GM12865 (cell line): ENCODE results near the gene HIRA.
A peak's percentile ranks its signal among the peaks of the same experiment; 100 is the strongest.

Source experiments
- DNase-seq: peaks from one replicate; pipeline ENCODE4 v3.0.0; 2010; ENCODE audit warnings: low read depth
- H3K4me3 ChIP-seq: 2 replicates; pipeline ENCODE4 v1.5.1; 2011; ENCODE audit warnings: mild to moderate bottlenecking, low read depth, low read length, control low read depth
- TF ChIP-seq, protein P1 (sequence below): IDR thresholded peaks from 2 replicates; pipeline ENCODE4 v1.5.1; 2011; ENCODE audit warnings: low read length, control low read depth, low read depth, inconsistent platforms; ENCODE audit not compliant: insufficient read depth; ENCODE audit errors: missing control alignments

HIRA gene

DNA sequence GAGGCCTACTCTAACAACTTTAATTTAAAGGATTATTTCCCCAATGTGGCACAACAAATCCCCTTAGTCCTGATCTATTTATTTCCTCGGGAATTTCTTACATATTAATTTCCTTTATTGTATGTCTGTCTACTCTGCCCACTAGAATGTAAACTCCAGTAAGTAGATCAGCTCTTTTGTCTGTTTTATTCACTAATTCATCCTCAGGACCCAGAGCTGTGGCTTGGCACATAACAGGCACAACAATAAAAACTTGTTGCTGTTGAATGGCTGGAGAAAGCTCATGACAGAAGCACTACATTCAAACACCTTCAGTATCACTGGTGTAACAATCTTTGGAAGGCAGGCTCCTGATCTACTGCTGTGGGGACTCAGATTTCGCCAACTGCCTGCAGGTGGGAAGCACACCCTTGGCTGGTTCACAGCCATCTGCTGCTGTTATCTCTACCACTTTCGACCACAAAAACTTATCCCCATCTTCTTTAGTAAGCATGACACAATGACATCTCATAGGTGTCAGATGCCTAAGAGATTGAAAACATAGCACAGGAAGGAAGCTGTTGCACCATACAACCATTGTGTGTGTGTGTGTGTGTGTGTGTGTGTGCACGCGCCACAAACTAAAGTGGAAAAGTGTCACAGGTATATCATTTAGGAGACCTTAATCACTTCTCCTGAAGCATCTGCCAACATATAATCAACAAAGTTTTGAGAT, 11.9 kb downstream of the HIRA start:
- DNase-seq: peak; percentile 75
- TF ChIP-seq, protein P1, sequence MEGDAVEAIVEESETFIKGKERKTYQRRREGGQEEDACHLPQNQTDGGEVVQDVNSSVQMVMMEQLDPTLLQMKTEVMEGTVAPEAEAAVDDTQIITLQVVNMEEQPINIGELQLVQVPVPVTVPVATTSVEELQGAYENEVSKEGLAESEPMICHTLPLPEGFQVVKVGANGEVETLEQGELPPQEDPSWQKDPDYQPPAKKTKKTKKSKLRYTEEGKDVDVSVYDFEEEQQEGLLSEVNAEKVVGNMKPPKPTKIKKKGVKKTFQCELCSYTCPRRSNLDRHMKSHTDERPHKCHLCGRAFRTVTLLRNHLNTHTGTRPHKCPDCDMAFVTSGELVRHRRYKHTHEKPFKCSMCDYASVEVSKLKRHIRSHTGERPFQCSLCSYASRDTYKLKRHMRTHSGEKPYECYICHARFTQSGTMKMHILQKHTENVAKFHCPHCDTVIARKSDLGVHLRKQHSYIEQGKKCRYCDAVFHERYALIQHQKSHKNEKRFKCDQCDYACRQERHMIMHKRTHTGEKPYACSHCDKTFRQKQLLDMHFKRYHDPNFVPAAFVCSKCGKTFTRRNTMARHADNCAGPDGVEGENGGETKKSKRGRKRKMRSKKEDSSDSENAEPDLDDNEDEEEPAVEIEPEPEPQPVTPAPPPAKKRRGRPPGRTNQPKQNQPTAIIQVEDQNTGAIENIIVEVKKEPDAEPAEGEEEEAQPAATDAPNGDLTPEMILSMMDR: no peak
- no peak overlapping the region for H3K4me3 ChIP-seq

DNA sequence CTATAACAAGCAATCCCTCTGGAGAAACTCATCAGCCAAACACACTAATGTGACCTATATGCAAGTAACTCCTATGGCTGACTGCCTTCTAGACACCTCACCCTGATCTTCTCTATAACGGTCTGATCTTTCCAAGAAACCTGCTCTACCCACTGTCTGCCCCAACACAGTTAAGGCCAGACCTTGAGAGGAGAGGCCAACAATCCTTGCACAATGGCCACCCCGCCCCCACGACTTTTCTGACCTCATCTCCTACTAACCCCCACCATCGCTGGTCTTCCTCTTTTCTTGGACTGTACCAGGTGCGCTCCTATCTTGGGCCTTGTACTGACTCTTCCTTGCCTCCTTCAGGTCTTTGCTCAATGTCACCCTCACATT, 12.5 kb downstream of the HIRA start:
- DNase-seq: no peak
- TF ChIP-seq, protein P1: no peak
- no peak overlapping the region for H3K4me3 ChIP-seq

GRCh38 chr22:19412923-19413322, 18.6 kb downstream of the HIRA start:
- DNase-seq: no peak
- TF ChIP-seq, protein P1: no peak
- H3K4me3 ChIP-seq: no peak overlapping the region

DNA sequence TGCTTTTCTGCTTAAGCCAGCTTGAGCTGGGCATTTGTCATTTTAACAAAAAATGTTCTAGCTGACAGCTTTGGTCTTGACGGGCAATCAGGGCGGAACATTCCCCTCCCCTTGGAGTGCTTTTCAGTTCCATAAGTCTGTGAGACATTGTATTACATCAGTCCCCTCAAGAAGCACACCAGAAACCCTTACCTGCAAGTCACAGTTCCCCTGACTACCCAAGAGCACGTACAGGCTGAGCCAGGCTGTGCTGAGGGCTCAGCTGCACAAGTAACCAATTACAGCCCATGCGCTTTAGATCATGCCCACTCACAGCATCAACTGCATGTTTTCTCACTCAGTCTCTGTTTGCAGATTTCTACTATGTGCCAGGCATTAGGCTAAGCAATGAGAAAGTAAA, 19.1 kb downstream of the HIRA start:
- DNase-seq: peak; percentile 9
- TF ChIP-seq, protein P1: no peak
- no peak overlapping the region for H3K4me3 ChIP-seq

- TF ChIP-seq, protein P1: no peak
- no peak overlapping the region for H3K4me3 ChIP-seq
- no peak for DNase-seq
Measured at GRCh38 chr22:19411690-19412045, 19.9 kb downstream of the HIRA start.

- H3K4me3 ChIP-seq: no peak overlapping the region
- DNase-seq: no peak
- TF ChIP-seq, protein P1: no peak
Measured at GRCh38 chr22:19410941-19411689, 20.4 kb downstream of the HIRA start.
